Epidermal melanocyte (primary cell): ENCODE data around the gene SCT.

Experiments
- DNase-seq: peaks from one replicate; pipeline ENCODE4 v3.0.0; 2011; ENCODE audit warnings: low spot score; ENCODE audit not compliant: insufficient read length

Gene SCT

DNA sequence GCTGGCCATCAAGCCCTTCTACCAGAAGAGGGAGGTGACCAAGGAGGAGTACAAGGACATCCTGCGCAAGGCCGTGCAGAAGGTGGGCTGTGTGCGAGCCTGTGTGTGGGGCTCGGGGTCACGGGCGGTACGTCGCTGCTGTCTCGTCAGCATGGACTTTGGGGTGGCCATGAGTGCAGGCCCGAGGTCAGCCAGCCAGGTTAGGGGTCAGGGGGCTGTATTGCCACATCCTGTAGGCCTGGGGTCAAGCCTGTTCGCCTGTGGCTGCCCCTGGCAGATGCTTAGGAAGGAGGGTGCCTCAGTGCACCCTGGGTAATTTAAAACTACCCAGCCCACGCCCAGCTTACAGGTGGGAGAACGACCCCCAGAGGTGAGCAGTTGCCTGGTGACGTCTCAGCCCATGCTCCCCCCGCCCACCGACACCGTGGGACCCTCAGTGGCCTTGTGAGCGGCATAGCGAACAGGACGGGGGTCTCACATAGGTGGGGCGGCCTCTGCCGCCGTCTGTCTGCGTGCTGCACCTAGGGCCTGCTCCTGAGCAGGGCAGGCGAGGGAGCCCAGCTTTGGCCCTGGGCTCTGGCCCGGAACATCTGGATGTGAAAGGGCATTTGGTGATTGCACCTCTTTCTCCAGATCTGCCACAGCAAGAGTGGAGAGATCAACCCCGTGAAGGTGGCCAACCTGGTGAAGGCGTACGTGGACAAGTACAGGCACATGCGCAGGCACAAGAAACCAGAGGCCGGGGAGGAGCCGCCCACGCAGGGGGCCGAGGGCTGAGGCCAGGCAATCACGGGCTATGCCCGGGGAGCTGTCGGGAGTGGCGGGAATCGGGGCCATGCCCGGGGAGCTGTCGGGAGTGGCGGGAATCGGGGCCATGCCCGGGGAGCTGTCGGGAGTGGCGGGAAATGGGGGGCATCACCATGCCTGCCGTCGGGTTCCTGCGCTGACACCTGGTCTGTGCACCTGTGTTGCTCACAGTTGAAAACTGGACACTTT lies 15.7 kb downstream of the SCT start:
- no peak for DNase-seq

DNA sequence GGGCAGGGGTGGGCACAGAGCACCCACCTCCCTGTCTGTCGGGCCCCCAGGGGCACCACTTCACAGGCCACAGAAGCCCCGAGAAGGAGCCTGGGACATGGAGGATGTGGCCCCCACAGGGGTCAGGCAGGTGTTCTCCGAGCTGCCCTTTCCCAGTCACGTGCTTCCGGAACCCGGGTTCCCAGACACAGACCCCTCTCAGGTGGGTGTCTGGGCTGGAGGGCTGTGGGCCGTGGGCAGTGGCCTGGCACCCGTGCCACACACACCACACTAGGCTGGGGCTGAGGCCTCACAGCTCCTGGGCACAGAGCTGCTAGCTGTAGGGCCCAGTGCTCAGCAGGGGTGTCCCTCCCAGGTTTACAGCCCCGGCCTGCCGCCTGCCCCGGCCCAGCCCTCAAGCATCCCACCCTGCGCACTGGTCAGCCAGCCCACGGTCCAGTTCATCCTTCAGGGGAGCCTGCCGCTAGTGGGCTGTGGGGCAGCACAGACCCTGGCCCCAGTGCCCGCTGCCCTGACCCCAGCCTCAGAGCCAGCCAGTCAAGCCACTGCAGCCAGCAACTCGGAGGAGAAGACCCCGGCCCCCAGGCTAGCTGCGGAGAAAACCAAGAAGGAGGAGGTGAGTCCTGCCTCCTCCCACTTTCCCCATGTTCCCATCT lies 16.7 kb downstream of the SCT start:
- DNase-seq: no peak

DNA sequence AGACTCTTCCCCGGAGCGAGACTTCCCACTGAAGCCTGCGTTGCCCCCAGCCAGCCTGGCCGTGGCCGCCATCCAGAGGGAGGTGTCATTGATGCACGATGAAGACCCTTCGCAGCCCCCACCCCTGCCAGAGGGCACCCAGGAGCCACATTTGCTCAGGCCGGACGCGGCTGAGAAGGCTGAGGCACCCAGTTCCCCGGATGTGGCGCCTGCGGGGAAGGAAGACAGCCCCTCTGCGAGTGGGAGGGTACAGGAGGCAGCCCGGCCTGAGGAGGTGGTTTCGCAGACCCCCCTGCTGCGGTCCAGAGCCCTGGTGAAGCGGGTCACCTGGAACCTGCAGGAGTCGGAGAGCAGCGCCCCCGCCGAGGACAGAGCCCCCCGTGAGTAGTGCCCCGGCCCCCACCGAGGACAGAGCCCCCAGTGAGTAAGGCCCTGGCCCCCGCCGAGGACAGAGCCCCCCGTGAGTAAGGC lies 17.6 kb downstream of the SCT start:
- no peak for DNase-seq

DNA sequence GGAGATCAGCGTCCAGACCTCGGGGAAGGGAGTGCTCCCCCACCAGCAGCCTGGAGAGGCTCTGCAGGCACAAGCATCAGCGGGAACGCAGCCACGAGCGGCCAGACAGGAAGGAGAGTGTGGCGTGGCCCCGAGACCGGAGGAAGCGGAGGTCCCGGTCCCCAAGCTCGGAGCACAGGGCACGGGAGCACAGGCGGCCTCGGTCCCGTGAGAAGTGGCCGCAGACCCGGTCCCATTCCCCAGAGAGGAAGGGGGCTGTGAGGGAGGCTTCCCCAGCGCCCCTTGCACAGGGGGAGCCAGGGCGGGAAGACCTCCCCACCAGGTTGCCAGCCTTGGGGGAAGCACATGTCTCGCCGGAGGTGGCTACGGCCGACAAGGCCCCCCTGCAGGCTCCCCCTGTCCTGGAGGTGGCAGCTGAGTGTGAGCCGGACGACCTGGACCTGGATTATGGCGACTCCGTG lies 18.2 kb downstream of the SCT start:
- DNase-seq: no peak

DNA sequence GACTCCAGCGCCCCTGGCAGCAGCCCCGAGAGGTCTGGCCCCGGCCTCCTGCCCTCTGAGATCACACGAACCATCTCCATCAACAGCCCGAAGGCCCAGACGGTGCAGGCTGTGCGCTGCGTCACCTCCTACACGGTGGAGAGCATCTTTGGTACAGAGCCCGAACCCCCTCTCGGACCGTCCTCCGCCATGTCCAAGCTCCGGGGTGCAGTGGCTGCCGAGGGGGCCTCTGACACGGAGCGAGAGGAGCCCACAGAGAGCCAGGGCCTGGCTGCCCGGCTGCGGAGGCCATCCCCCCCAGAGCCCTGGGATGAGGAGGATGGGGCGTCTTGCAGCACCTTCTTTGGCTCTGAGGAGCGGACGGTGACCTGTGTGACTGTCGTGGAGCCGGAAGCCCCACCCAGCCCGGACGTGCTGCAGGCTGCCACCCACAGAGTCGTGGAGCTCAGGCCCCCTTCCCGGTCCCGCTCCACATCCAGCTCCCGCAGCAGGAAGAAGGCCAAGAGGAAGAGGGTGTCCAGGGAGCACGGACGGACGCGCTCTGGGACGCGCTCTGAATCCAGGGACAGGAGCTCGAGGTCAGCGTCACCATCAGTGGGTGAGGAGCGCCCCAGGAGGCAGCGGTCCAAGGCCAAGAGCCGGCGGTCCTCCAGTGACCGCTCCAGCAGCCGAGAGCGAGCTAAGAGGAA lies 18.9 kb downstream of the SCT start:
- no peak for DNase-seq

DNA sequence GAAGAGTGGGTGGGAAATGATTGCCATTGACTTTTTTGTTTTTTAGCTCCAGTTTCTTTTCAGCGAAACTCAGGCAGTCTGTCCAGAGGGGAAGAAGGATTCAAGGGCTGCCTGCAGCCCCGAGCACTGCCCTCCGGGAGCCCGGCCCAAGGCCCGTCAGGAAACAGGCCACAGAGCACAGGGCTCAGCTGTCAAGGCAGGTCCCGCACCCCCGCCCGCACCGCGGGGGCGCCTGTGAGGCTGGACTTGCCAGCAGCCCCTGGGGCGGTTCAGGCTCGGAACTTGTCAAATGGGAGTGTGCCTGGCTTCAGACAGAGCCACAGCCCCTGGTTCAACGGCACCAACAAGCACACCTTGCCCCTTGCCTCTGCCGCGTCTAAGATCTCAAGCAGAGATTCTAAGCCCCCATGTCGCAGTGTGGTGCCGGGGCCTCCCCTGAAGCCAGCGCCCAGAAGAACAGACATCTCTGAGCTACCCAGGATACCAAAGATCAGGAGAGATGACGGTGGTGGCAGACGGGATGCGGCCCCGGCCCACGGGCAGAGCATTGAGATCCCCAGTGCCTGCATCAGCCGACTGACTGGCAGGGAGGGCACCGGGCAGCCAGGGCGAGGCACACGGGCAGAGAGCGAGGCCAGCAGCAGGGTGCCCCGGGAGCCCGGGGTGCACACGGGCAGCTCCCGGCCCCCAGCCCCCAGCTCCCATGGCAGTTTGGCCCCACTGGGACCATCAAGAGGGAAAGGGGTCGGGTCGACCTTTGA lies 19.8 kb downstream of the SCT start:
- no peak for DNase-seq

DNA sequence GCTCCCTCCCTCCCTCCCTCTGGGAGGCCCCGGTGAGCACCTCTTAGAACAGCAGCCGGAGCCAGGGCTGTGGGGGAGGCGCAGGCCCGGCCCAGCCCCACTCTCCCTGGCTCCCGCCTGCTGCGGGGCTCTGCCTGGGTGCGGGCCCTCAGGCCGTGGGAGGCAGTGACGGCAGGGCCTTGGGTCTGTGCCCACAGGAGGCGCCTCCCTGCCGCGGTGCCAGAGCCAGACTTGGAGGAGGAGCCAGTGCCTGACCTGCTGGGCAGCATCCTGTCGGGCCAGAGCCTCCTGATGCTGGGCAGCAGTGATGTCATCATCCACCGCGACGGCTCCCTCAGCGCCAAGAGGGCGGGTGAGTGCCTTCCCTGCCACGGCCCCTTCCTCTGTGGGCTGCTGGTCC lies 20.7 kb downstream of the SCT start:
- DNase-seq: no peak

DNA sequence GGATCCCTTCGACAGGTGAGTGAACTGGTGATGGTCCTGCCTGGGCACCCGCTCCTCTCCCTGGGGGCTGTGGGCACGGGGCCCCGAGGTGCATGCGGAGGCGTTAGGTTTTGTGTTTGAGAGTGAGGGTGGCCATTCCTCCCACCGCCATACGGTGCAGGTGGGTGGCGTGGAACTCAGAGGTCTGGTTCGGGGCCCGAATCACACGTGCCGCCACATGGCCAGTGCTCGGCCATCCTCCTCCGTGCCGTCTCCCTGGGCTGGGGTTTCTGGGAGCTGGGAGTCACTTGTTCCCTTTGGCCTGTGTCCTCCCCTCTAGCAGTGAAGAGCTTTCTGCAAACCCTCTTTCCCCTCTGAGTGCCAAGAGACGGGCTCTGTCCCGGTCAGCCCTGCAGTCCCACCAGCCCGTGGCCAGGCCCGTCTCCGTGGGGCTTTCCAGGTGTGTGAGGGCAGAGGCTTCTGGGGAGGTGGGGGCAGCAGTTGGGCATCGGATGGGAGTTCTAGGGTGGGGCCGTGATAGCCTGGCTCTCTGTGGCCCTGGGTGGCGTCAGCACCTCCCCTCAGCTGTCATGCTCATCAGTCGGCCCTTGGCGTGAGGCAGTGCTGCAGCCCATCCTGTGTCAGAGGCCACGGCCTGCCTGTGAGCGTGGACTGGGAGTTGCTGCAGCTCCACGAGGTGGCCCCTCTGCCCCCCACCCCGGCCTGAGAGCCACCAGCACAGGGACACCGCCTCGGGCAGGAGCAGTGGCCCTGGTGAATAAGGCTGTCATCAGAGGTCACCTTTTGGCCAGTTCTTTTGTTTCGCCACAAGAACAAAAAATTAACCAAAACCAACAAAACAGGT lies 21.5 kb downstream of the SCT start:
- DNase-seq: no peak

DNA sequence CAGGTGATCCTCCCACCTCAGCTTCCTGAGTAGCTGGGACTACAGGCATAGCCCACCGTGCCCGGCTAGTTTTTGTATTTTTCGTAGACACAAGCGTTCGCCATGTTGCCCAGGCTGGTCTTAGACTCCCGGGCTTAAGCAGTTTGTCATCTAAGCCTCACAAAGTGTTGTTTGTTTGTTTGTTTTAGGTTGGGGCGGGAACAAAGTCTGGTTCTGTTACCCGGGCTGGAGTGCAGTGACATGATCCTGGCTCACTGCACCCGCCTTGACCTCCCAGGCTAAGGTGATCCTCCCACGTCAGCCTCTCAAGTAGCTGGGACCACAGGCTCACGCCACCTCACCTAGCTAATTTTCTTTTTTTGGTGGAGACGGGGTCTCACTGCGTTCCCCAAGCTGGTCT lies 23.8 kb downstream of the SCT start:
- no peak for DNase-seq

DNA sequence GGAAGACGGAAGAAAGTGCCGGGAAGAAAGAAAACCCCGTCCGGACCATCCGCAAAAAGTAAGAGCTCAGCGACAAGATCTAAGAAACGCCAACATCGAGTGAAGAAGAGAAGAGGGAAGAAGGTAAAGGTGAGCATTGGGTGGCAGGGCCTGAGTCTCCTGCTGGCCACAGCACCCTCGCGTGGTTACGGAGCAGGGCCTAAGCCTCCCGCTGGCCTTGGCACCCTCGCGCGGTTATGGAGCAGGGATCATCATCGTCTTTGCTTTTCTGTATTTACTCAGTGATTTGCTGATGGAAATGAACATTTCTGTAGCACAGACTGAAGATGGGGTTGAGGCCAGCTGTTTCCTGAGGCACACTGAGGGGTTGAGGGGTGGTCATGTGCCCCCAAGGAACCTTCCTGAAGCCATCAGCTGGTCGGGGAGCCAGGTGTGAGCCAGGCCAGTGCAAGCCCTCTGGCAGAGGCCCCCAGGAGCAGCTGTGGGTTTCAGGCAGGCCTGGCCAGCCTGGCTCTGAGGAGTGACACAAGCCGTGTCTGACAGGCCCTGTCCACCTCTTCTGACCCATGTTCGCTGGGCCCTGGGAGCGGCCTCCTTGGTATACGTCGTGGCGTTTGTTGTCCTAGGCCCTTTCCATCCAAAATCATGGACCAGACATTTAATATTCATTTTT lies 25.3 kb downstream of the SCT start:
- no peak for DNase-seq

DNA sequence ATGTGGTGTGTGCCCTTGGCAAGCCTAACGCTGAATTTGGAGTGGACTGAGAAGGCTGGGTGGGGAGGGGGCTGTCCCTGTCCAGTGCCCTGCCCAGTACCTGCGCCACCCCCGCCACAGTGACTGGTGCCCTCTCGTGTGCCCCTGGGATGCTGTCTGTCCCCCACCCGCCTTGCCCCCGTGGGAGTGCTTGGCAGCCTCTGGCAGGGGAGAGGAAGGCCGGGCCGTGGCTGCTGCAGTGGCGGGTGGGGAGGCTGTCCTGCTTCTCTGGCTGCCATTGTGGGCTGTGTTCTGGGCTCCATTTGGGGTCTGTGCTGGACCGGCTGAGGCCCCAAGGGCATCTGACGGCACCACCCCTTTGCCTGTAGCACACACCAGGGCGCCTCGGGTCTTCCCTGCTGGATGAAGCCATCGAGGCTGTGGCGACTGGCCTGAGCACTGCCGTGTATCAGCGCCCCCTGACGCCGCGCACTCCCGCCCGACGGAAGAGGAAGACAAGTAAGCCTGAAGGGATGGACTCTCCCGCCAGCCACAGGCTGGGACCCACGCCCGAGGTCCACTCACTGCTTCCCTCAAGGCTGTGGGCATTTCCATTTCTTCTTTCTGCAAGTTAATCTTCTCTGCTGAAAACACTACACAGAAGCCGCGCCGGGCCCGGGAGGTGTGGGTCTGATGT lies 28.8 kb downstream of the SCT start:
- DNase-seq: no peak

DNA sequence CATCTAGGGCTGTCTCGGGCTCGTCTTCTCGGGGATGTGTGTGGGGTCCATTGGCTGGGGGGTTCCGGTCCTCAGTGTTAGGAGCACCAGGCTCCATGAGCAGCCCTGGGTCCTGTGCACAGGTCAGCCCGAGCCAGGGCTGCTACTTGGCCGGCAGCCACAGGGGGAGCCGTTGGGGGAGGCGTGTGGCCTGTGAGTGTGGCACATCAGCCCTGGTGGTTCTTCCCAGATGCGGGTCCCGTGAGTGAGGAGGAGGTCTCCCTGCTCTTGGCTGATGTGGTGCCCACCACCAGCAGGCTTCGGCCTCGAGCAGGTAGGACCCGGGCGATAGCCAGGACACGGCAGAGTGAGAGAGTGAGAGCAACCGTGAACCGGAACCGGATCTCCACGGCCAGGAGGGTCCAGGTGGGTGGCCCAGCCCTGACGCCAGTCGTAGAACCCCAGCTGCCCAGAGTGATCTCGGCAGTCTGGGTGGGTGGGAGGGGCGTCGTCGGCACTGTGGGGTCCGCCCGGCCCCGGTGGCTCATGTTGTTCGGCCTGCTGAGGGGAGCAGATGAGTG lies 29.7 kb downstream of the SCT start:
- DNase-seq: no peak

DNA sequence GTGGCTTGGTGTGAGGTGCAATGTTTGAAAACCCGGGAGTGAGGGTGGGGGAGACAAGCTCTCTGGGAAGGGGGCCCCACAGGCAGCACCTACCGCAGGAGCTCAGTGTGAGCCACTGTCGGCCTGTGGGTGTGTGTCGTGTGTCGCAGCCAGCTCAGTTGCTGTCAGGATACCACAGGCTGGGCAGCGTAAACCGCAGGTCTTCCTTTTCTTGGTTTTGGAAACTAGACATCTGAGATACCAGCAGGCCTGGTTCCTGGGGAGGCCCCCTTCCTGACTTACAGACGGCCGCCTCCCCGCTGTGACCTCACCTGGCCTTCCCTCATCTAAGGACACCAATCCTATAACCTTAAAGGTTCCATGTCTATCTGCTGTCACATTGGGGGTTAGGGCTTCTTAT lies 30.6 kb downstream of the SCT start:
- DNase-seq: no peak

DNA sequence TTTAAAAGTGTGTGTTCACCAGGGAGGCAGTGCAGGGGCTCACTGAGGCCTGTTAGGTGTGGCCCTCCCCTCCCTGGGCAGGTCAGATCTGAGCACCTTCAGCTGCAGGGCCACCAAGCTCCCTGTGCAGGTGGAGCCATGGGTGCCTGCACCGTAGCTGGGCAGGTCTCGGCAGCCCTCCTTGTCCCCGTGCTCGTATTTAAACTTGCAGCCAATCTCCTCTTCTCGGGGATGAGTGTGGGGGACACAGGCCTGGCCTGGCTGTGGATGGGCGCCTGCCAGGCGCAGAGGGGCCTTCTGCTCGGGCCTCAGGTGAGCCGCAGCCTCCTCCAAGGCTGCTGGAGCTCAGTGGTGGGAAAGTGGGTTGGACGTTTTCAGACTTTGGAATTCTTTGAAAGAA lies 31.6 kb downstream of the SCT start:
- no peak for DNase-seq

DNA sequence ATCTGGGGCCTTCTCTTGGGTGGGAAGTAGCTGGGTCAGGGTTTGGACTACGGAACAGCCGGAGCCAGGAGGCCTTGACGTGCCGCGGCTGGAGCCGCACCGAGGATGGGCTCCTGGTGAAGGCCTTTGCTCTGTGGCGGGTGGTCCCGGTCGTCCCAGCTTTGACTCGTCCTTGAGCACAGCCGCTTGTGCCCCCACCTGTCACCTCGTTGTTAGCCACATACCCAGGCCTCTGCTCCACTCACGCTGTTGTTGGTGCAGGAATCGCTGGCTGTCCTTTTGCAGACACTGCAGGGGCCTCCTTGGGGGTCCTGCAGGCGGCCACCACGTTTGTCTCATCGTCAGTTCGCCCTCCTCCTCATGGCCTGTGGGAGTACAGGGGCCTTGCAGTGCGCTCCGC lies 33.6 kb downstream of the SCT start:
- no peak for DNase-seq

DNA sequence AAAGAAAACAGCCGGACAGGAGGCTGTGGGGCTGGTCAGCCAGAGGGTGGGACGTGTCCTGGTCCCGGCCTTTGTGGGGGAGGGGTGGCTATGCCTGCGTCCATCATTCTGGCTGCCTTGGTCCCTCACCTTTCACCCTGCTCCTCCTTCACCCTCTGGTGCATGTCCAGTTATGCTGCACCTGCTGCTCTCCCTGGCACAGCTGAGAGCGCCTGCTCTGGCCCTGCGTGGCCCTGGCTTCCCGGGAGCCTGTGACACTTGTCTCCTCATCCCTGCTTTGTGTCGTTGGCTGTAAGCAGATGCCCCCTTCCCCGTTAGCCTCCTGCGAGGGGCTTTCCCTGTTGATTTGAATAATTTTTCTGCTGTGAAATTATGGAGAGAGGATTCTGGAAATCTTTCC lies 34.1 kb downstream of the SCT start:
- no peak for DNase-seq

DNA sequence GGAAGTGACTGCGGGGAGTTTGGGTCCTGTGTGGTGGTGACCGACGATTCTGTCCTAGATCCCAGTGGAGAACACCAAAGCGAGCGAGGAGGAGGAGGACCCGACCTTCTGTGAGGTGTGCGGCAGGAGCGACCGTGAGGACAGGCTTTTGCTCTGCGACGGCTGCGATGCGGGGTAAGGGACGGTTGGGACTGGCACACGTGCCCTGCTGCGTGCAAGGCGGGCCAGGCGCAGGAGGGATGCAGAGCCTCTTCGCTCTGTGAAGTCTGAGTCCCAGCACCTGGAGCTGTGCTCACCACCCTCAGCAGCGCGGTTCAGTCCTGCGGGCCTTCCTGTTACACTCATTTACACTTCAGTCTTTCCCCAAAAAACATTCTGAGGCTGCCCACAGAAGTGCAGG lies 34.5 kb downstream of the SCT start:
- DNase-seq: no peak

DNA sequence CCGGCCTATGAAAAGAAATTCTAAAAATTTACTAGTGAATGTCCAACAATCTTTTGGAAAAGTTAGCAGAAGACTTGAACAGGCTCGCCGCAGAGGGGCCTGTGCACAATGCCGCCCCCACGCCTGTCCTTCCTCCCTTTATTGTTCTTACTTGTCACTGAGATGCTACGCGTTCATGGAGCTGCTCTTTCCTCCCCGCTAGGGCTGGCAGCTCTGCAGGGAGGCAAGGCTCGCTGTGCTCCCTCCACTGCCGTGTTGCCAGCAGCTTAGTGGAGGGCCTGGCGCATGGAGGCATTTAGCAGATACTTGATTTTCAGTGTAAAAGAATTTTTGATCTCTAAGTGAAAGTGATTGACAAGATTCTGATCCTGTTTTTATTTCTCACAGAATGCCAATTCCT lies 36.0 kb downstream of the SCT start:
- no peak for DNase-seq

DNA sequence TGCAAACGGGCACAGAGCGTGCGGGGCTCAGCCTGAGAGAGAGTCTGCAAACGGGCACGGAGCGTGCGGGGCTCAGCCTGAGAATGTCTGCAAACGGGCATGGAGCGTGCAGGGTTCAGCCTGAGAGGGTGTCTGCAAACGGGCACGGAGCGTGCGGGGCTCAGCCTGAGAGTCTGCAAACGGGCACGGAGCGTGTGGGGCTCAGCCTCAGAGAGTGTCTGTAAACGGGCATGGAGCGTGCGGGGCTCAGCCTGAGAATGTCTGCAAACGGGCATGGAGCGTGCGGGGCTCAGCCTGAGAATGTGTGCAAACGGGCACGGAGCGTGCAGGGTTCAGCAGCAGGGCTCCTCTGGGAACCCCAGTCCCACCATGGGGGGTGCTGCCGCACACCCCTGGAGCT lies 37.2 kb downstream of the SCT start:
- no peak for DNase-seq
